Prostate gland (tissue), 2 donors: ENCODE measurements around the gene EWSR1.

ENCODE experiments used
- CTCF ChIP-seq, 4 experiments: fragments of 200-600 bp in 2 of 4; fragments of 450-650 bp in 2 of 4; sonication (generic) in 2 of 4; IDR thresholded peaks; 1 replicate in 3 of 4; 2 replicates in 1 of 4; pipeline ENCODE4 v1.5.1; 2016 to 2019; ENCODE audit warnings: antibody characterized with exemption in 4 of 4, mild to moderate bottlenecking in 2 of 4, moderate library complexity in 2 of 4
- POLR2A ChIP-seq: fragments of 450-650 bp; IDR thresholded peaks from one replicate; pipeline ENCODE4 v1.6.1; 2016; ENCODE audit warnings: antibody characterized with exemption, mild to moderate bottlenecking
- POLR2AphosphoS5 ChIP-seq: sonication (generic); formaldehyde crosslinking; IDR thresholded peaks from one replicate; pipeline ENCODE4 v1.6.1; 2017; ENCODE audit warnings: antibody characterized with exemption

- TF ChIP-seq CTCF (IDR thresholded peaks at IDR 0.05) = no peak
- no peak for TF ChIP-seq POLR2AphosphoS5
- no peak for TF ChIP-seq POLR2A
Observed at GRCh38 chr22:29256606-29257325, 11.3 kb upstream of the EWSR1 start.
